Head of caudate nucleus (tissue), 42 donors: ENCODE results near the gene ZNF350.
A peak's percentile ranks its signal among the peaks of the same experiment; 100 is the strongest.
"Not testable (repeated sequence)": the region's sequence is repeated elsewhere in the genome, so short reads cannot be mapped to it uniquely, and the experiment has no call there.

Experiments used
- DNase-seq, 42 donors: peaks; one replicate each; pipeline versions ENCODE4 v3.0.0 to v3.0.0-alpha.2; 2020 to 2021; ENCODE audit warnings: mixed read lengths in 7 of 42
- intact Hi-C: fragments of 100-400 bp; cut with DNase I; formaldehyde crosslinking; loops from one replicate; pipeline ENCODE4 v1.15.0; 2022

The ZNF350 gene

GRCh38 chr19:51986309-51987291 lies at the start of gene ZNF350:
TSS of gene ZNF350 (minus strand) at chr19:51986840. CDS start at chr19:51974360, 12,480 bp downstream.
- intact Hi-C loops: loop anchor here (2.0 to 10.0 kb wide), 2 partner anchors 58 to 60 kb away; partner anchors contain the start of genes ZNF432 and ZNF613
- peak; percentile 90 to 99 (median 97) for DNase-seq

- intact Hi-C loops: no loop called here
- DNase-seq: no peak
Measured at GRCh38 chr19:52034051-52034728, 47.5 kb upstream of the ZNF350 start.

- DNase-seq: no peak
- intact Hi-C loops: loop anchor here (2.0 kb wide), 1 partner anchor 20 kb away; the partner anchor contains the start of gene ZNF615
Measured at GRCh38 chr19:52028780-52029123, 42.1 kb upstream of the ZNF350 start.

GRCh38 chr19:52028027-52028779 lies 41.6 kb upstream of the ZNF350 start, which contains the start of gene ZNF614:
TSS of gene ZNF614 (minus strand) at chr19:52028379. CDS start at chr19:52025745, 2,634 bp downstream.
- DNase-seq: peak; percentile 81 to 95 (median 91)
- intact Hi-C loops: loop anchor here (2.0 kb wide), 1 partner anchor 19 kb away; the partner anchor contains the start of gene ZNF615

GRCh38 chr19:52026255-52026990 lies 39.8 kb upstream of the ZNF350 start:
- intact Hi-C loops, DNase-seq: not testable (repeated sequence)

GRCh38 chr19:52024478-52024877 lies 37.8 kb upstream of the ZNF350 start:
- intact Hi-C loops, DNase-seq: not testable (repeated sequence)

GRCh38 chr19:52022193-52022592 lies 35.6 kb upstream of the ZNF350 start:
- intact Hi-C loops: no loop called here
- DNase-seq: no peak

- DNase-seq: no peak
- intact Hi-C loops: no loop called here
Measured at GRCh38 chr19:52020506-52020905, 33.9 kb upstream of the ZNF350 start.

- intact Hi-C loops: no loop called here
Measured at GRCh38 chr19:52010674-52011073, 24.0 kb upstream of the ZNF350 start.

GRCh38 chr19:52007806-52008557 lies 21.3 kb upstream of the ZNF350 start, which contains the start of gene ZNF615:
TSS of gene ZNF615 (minus strand) at chr19:52008211. CDS start at chr19:52003711, 4,500 bp downstream.
- intact Hi-C loops: loop anchor here (2.0 kb wide), 1 partner anchor 21 kb away; the partner anchor contains the start of gene ZNF614
- peak; percentile 92 to 98 (median 95) for DNase-seq

More at GRCh38 chr19:52010674-52011073, 24.0 kb upstream of the ZNF350 start:
- DNase-seq: no peak

- intact Hi-C loops: no loop called here
- peak in 26 of 42 donors; percentile 14 to 61 (median 34) for DNase-seq
Measured at GRCh38 chr19:52007451-52007805, 20.8 kb upstream of the ZNF350 start.

GRCh38 chr19:51994048-51994644 lies 7.5 kb upstream of the ZNF350 start:
- DNase-seq: no peak
- intact Hi-C loops: no loop called here

GRCh38 chr19:51993422-51993821 lies 6.8 kb upstream of the ZNF350 start:
- intact Hi-C loops: no loop called here
- DNase-seq: no peak

- DNase-seq: no peak
- intact Hi-C loops: loop anchor here (10.0 kb wide), 1 partner anchor 61 kb away; the partner anchor contains the start of gene ZNF432
Measured at GRCh38 chr19:51983361-51983760, 3.3 kb downstream of the ZNF350 start.

- intact Hi-C loops: loop anchor here (10.0 kb wide), 1 partner anchor 64 kb away; the partner anchor contains the start of gene ZNF432
- not testable (repeated sequence) for DNase-seq
Measured at GRCh38 chr19:51980926-51981325, 5.7 kb downstream of the ZNF350 start.

- intact Hi-C loops: loop anchor here (10.0 kb wide), 1 partner anchor 65 kb away; the partner anchor contains the start of gene ZNF432
Measured at GRCh38 chr19:51980116-51980736, 6.4 kb downstream of the ZNF350 start.

More at GRCh38 chr19:51980116-51980736, 6.4 kb downstream of the ZNF350 start:
- no peak for DNase-seq
